Adrenal gland (tissue), 12 donors: Measurements from ENCODE around the gene CEACAM18. TPM values are rescaled to one million over a fixed set of nuclear protein-coding genes. Genes with fewer than 3 reads are reported as not detected.
"Not testable (repeated sequence)": the region's sequence is repeated elsewhere in the genome, so short reads cannot be mapped to it uniquely, and the experiment has no call there.

Experiments
- DNase-seq, 7 donors: peaks; one replicate each; pipeline ENCODE4 v3.0.0-alpha.2; 2019 to 2020
- H3K27ac ChIP-seq, 5 donors: fragments of 200-600 bp; sonication (generic) in 4 of 5; 1 replicate in 3 of 5; 2 replicates in 2 of 5; pipeline versions ENCODE4 v1.5.1 to v1.8.0; 2016 to 2020; ENCODE audit warnings: mild to moderate bottlenecking in 1 of 5
- H3K27me3 ChIP-seq: fragments of 200-600 bp; 2 replicates; pipeline ENCODE4 v1.8.0; 2021
- H3K36me3 ChIP-seq, 2 donors: fragments of 200-600 bp; replicated peaks in 1 of 2; 1 replicate in 1 of 2; 2 replicates in 1 of 2; pipeline versions ENCODE4 v1.5.1 to v1.8.0; 2018 to 2022
- H3K4me1 ChIP-seq, 2 donors: fragments of 200-600 bp; replicated peaks in 1 of 2; 1 replicate in 1 of 2; 2 replicates in 1 of 2; pipeline versions ENCODE4 v1.5.1 to v1.8.0; 2018 to 2021
- H3K4me3 ChIP-seq, 4 donors: fragments of 200-600 bp; sonication (generic) in 3 of 4; one replicate each; pipeline ENCODE4 v1.5.1; 2016 to 2018
- H3K9me3 ChIP-seq, 3 donors: fragments of 200-600 bp; sonication (generic) in 1 of 3; replicated peaks in 1 of 3; 1 replicate in 2 of 3; 2 replicates in 1 of 3; pipeline versions ENCODE4 v1.5.1 to v1.8.0; 2016 to 2021
- POLR2A ChIP-seq, 2 donors: fragments of 450-650 bp; IDR thresholded peaks; one replicate each; pipeline ENCODE4 v1.6.1; 2017; ENCODE audit warnings: antibody characterized with exemption in 2 of 2, mild to moderate bottlenecking in 2 of 2, moderate library complexity in 1 of 2
- WGBS, 4 donors: extraction: QIAGEN DNeasy Blood & Tissue Kit in 2 of 4; methylation state at CpG; one replicate each; pipeline versions ENCODE4 v1.1.5 to v1.1.7; 2013 to 2017; 5-methylcytosine and 5-hydroxymethylcytosine counted together
- intact Hi-C, 2 donors: fragments of 100-400 bp; cut with DNase I; formaldehyde crosslinking; loops; one replicate each; pipeline versions ENCODE4 v1.14.1 to v1.15.0; 2022 to 2023
- polyA plus RNA-seq, 3 donors: library from polyadenylated mRNA; stranded (reverse); fragments of 200-250 nt in 2 of 3; fragments of 350-450 nt in 1 of 3; fragmentation: Illumina TruSeq in 1 of 3; extraction: RNeasy Lipid Tissue Mini Kit (QIAGEN cat#74804) in 1 of 3; gene quantifications; one replicate each; pipeline ENCODE4 v1.2.3, GENCODE V29; 2013 to 2014
- total RNA-seq, 9 donors: library from RNA; depleted of rRNA in 4 of 9; stranded (reverse); fragments of >200 nt in 4 of 9; fragments of 120-200 nt in 1 of 9; fragmentation: NEBNext Ultra II Directional in 1 of 9; extraction: Animal tissue kit (Norgen Biotek cat#: 25700) in 1 of 9; gene quantifications; one replicate each; pipeline versions ENCODE4 v1.1.0 to v1.2.4, GENCODE V29; 2013 to 2023
- TF ChIP-seq, protein P1 (sequence below), 6 experiments: fragments of 450-650 bp in 4 of 6; fragments of 200-600 bp in 2 of 6; sonication (generic) in 1 of 6; IDR thresholded peaks; 1 replicate in 5 of 6; 2 replicates in 1 of 6; pipeline versions ENCODE4 v1.5.1 to v1.8.0; 2016 to 2021; ENCODE audit warnings: antibody characterized with exemption in 6 of 6, mild to moderate bottlenecking in 2 of 6, moderate library complexity in 1 of 6
- donor health status: healthy with polysubstance abuse.
- donor health status: Bipolar disorder and iron deficiency.
- donor health status: DM: yes; HTN: yes; CAD: no.
- donor health status: DM: no; HTN: no; CAD: no.
- donor health status: DM: no; HTN: no; CAD: no.
- donor health status: DM: yes; HTN: yes; CAD: no.

The CEACAM18 gene
- total and polyA plus RNA-seq, 12 donors, result not detected

DNA sequence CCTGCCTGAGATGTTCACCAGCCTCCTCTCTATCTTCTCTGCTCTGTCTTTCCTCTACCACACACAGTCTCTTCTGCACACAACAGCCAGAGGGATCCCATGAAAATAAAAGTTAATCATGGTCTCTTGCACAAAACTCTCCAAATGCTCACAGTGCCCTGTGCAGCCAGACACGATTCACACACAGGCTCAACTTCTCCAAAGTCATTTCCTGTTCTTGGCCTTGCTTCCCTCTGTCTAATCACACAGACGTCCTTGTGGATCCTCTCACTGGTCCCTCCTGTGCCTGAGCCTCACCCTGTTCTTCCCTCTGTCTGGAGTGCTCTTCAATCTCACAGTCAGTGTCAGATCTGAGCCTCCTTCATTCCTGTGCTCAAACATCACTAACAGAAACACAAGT, 15.4 kb downstream of the CEACAM18 start:
- intact Hi-C loops, result no loop called here
- no peak for DNase-seq
- H3K4me1 ChIP-seq, result no peaks in the 10 kb centered on the region
- H3K27me3 ChIP-seq, result no peaks in the 10 kb centered on the region
- WGBS, 4 donors, result 6 to 15% (median 13%) methylated on average over 2 of the region's 2 CpGs
- TF ChIP-seq, protein P1, sequence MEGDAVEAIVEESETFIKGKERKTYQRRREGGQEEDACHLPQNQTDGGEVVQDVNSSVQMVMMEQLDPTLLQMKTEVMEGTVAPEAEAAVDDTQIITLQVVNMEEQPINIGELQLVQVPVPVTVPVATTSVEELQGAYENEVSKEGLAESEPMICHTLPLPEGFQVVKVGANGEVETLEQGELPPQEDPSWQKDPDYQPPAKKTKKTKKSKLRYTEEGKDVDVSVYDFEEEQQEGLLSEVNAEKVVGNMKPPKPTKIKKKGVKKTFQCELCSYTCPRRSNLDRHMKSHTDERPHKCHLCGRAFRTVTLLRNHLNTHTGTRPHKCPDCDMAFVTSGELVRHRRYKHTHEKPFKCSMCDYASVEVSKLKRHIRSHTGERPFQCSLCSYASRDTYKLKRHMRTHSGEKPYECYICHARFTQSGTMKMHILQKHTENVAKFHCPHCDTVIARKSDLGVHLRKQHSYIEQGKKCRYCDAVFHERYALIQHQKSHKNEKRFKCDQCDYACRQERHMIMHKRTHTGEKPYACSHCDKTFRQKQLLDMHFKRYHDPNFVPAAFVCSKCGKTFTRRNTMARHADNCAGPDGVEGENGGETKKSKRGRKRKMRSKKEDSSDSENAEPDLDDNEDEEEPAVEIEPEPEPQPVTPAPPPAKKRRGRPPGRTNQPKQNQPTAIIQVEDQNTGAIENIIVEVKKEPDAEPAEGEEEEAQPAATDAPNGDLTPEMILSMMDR (IDR thresholded peaks at IDR 0.05), result no peak
- no peak for TF ChIP-seq POLR2A (IDR thresholded peaks at IDR 0.05)
- H3K4me3 ChIP-seq, result no peak overlapping the region
- no peaks in the 10 kb centered on the region for H3K36me3 ChIP-seq
- no peak overlapping the region for H3K27ac ChIP-seq
- H3K9me3 ChIP-seq, result no peaks in the 10 kb centered on the region

GRCh38 chr19:51497666-51498065, 19.3 kb downstream of the CEACAM18 start:
- no peak for DNase-seq
- Histone ChIP-seq H3K27ac (no peak overlapping the region), H3K9me3 (no peaks in the 10 kb centered on the region), H3K36me3 (no peaks in the 10 kb centered on the region), H3K27me3 (no peaks in the 10 kb centered on the region), H3K4me3 (no peak overlapping the region), H3K4me1 (no peaks in the 10 kb centered on the region)
- 31 to 49% (median 42%) methylated on average over 3 of the region's 3 CpGs for WGBS, 4 donors
- intact Hi-C loops, result no loop called here
- TF ChIP-seq POLR2A (IDR thresholded peaks at IDR 0.05), result no peak
- TF ChIP-seq, protein P1 (IDR thresholded peaks at IDR 0.05), result no peak

DNA sequence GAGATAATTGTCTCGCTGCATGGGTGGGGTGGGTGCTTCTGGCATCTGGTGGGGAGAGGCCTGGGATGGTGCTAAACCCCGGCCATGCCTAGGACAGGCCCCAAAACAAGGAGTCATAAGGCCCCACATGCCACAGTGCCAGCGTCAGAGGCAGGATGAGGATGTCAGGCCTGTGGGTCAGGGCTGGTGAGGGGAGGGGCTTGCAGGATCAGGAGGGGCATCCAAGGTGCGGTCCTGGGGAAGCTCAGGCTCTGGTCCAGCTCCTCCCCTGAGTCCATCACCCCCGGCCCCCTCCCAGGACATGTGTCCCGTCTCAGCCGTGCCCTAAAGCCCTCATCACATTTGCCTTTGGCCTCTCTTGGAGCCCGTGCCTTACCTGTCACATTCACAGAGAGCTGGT, 22.6 kb downstream of the CEACAM18 start:
- H3K27ac ChIP-seq, intact Hi-C loops, H3K36me3 ChIP-seq, H3K9me3 ChIP-seq, H3K4me1 ChIP-seq, DNase-seq, H3K4me3 ChIP-seq, H3K27me3 ChIP-seq: not testable (repeated sequence)
- 28 to 52% (median 40%) methylated on average over 4 to 8 of the region's 8 CpGs for WGBS, 4 donors

- 59 to 74% (median 64%) methylated on average over 8 to 12 of the region's 12 CpGs for WGBS, 4 donors
- peak in 6 of 7 donors; percentile 29 to 61 (median 33) for DNase-seq
- intact Hi-C loops, result no loop called here
These were observed 23.4 kb downstream of the CEACAM18 start, which contains the start of gene SIGLEC12 for GRCh38 chr19:51501594-51502263. Gene SIGLEC12 (minus strand): TSS chr19:51501800. CDS start chr19:51501733, 67 bp downstream.

More at GRCh38 chr19:51501594-51502263, 23.4 kb downstream of the CEACAM18 start, which contains the start of gene SIGLEC12:
- no peaks in the 10 kb centered on the region for H3K36me3 ChIP-seq
- no peaks in the 10 kb centered on the region for H3K27me3 ChIP-seq
- TF ChIP-seq POLR2A (IDR thresholded peaks at IDR 0.05), result no peak
- TF ChIP-seq, protein P1 (IDR thresholded peaks at IDR 0.05), result no peak
- no peaks in the 10 kb centered on the region for H3K9me3 ChIP-seq
- no peak within 1 kb of the TSS for H3K27ac ChIP-seq
- no peaks in the 10 kb centered on the region for H3K4me1 ChIP-seq
- H3K4me3 ChIP-seq, result no peak within 1 kb of the TSS
